HTERT RPE-1 (cell line): ENCODE data around the gene PID1.

ENCODE experiments used
- in situ Hi-C: fragments of 300-500 bp; cut with MboI; formaldehyde crosslinking; loops from 4 replicates; pipeline ENCODE4 v1.14.3; 2020; ENCODE audit warnings: low sequenced_read_pairs

PID1 gene

GRCh38 chr2:229270551-229271410 is at the start of gene PID1:
Gene PID1 (minus strand): TSS chr2:229271287. CDS start chr2:229271043, 244 bp downstream.
- in situ Hi-C loops, result no loop called here

GRCh38 chr2:229319558-229319957 is 48.5 kb upstream of the PID1 start:
- in situ Hi-C loops, result no loop called here

- in situ Hi-C loops, result no loop called here
Observed at GRCh38 chr2:229314117-229314516, 43.0 kb upstream of the PID1 start.

- in situ Hi-C loops, result no loop called here
Observed at GRCh38 chr2:229313591-229313990, 42.5 kb upstream of the PID1 start.

- in situ Hi-C loops, result no loop called here
Observed at GRCh38 chr2:229301237-229301636, 30.1 kb upstream of the PID1 start.

- in situ Hi-C loops, result no loop called here
Observed at GRCh38 chr2:229300790-229301189, 29.7 kb upstream of the PID1 start.

- in situ Hi-C loops, result no loop called here
Observed at GRCh38 chr2:229300371-229300770, 29.3 kb upstream of the PID1 start.

GRCh38 chr2:229297247-229297646 is 26.2 kb upstream of the PID1 start:
- in situ Hi-C loops, result no loop called here

GRCh38 chr2:229296536-229296935 is 25.4 kb upstream of the PID1 start:
- in situ Hi-C loops, result no loop called here

- in situ Hi-C loops, result no loop called here
Observed at GRCh38 chr2:229296016-229296415, 24.9 kb upstream of the PID1 start.

- in situ Hi-C loops, result no loop called here
Observed at GRCh38 chr2:229287823-229288222, 16.7 kb upstream of the PID1 start.

GRCh38 chr2:229282758-229283546 is 11.9 kb upstream of the PID1 start:
- in situ Hi-C loops, result no loop called here

- in situ Hi-C loops, result no loop called here
Observed at GRCh38 chr2:229279516-229279915, 8.4 kb upstream of the PID1 start.

GRCh38 chr2:229275506-229275905 is 4.4 kb upstream of the PID1 start:
- in situ Hi-C loops, result no loop called here

GRCh38 chr2:229273723-229274338 is 2.7 kb upstream of the PID1 start:
- in situ Hi-C loops, result no loop called here

- in situ Hi-C loops, result no loop called here
Observed at GRCh38 chr2:229273006-229273722, 2.1 kb upstream of the PID1 start.

- in situ Hi-C loops, result no loop called here
Observed at GRCh38 chr2:229269941-229270340, 1.1 kb downstream of the PID1 start.

GRCh38 chr2:229269146-229269545 is 1.9 kb downstream of the PID1 start:
- in situ Hi-C loops, result no loop called here

- in situ Hi-C loops, result no loop called here
Observed at GRCh38 chr2:229268626-229269025, 2.5 kb downstream of the PID1 start.

GRCh38 chr2:229267080-229267479 is 4.0 kb downstream of the PID1 start:
- in situ Hi-C loops, result no loop called here

GRCh38 chr2:229265727-229266126 is 5.4 kb downstream of the PID1 start:
- in situ Hi-C loops, result no loop called here
